ENCODE measurements around the gene AP4M1.
"Not testable (repeated sequence)": the region's sequence is repeated elsewhere in the genome, so short reads cannot be mapped to it uniquely, and the experiment has no call there.

AP4M1 gene

GRCh38 chr7:100132697-100133151 lies 31.3 kb downstream of the AP4M1 start:
- peak; percentile 14 for DNase-seq

- DNase-seq, result no peak
Observed at GRCh38 chr7:100137851-100138760, 36.7 kb downstream of the AP4M1 start.

GRCh38 chr7:100141555-100141949 lies 40.1 kb downstream of the AP4M1 start:
- no peak for DNase-seq

- no peak for DNase-seq
Observed at GRCh38 chr7:100142461-100142860, 41.0 kb downstream of the AP4M1 start.

GRCh38 chr7:100146350-100146749 lies 44.9 kb downstream of the AP4M1 start:
- not testable (repeated sequence) for DNase-seq

GRCh38 chr7:100147278-100147677 lies 45.8 kb downstream of the AP4M1 start:
- DNase-seq, result no peak

- no peak for DNase-seq
Observed at GRCh38 chr7:100148225-100148558, 46.7 kb downstream of the AP4M1 start.

- peak; percentile 94 for DNase-seq
Observed at GRCh38 chr7:100148559-100149328, 47.3 kb downstream of the AP4M1 start, which contains the start of gene LAMTOR4. Gene LAMTOR4, plus strand, starts transcription at chr7:100148918. Its CDS starts 55 bp downstream, at chr7:100148973.

GRCh38 chr7:100152404-100152803 lies 51.0 kb downstream of the AP4M1 start:
- no peak for DNase-seq

GRCh38 chr7:100152937-100153666 lies 51.7 kb downstream of the AP4M1 start:
- no peak for DNase-seq

GRCh38 chr7:100153708-100154535 lies 52.5 kb downstream of the AP4M1 start:
- no peak for DNase-seq

- no peak for DNase-seq
Observed at GRCh38 chr7:100154651-100155491, 53.4 kb downstream of the AP4M1 start.

GRCh38 chr7:100155553-100156317 lies 54.3 kb downstream of the AP4M1 start:
- DNase-seq, result no peak

- no peak for DNase-seq
Observed at GRCh38 chr7:100156331-100157068, 55.1 kb downstream of the AP4M1 start.

GRCh38 chr7:100157069-100157333 lies 55.6 kb downstream of the AP4M1 start:
- DNase-seq, result no peak

GRCh38 chr7:100157334-100158228 lies 56.1 kb downstream of the AP4M1 start:
- no peak for DNase-seq

Data from NCI-H510A treated with DMSO at 0.1 percent for 48 hours (cell line).